ENCODE data around the gene IVNS1ABP. TPM values are rescaled to one million over a fixed set of nuclear protein-coding genes. Genes with fewer than 3 reads are reported as not detected.

IVNS1ABP gene
- total and polyA plus RNA-seq, 2 of the 13 experiments (the other 11 are each of a cell fraction or from before 2014, with no cell fraction given) = 49.1 to 51.7 TPM

- TF ChIP-seq SNAPC4 (CRISPR knock-in tag; IDR thresholded peaks at IDR 0.05) (0 out of 2 replicates have a peak, but pooled peaks have one; percentile 4), RBAK (CRISPR knock-in tag; IDR thresholded peaks at IDR 0.05) (no peak), FOXK1 (CRISPR knock-in tag; IDR thresholded peaks at IDR 0.05; ENCODE audit: borderline replicate concordance, low read depth) (no peak), ZNF710 (CRISPR knock-in tag; IDR thresholded peaks at IDR 0.05; ENCODE audit: borderline replicate concordance) (peak; percentile 23), YY1 (IDR thresholded peaks at IDR 0.05; ENCODE audit: insufficient read depth, insufficient replicate concordance, low read depth, low read length) (no peak), ZNF678 (CRISPR knock-in tag; IDR thresholded peaks at IDR 0.05) (peak; percentile 4; the same call in 1 of the 2 replicates), SP140L (CRISPR knock-in tag; IDR thresholded peaks at IDR 0.05; ENCODE audit: borderline replicate concordance) (peak; percentile 60; the same call in 1 of the 2 replicates), HNRNPH1 (optimal IDR thresholded peaks at IDR 0.05; ENCODE audit: low read depth, low read length) (no peak), THRA (CRISPR knock-in tag; IDR thresholded peaks at IDR 0.05; ENCODE audit: borderline replicate concordance) (no peak), SAP130 (CRISPR knock-in tag; IDR thresholded peaks at IDR 0.05; ENCODE audit: low read depth) (no peak; the same call in 1 of the 2 replicates), JUND (CRISPR knock-in tag; IDR thresholded peaks at IDR 0.05) (no peak), ZC3H4 (CRISPR knock-in tag; IDR thresholded peaks at IDR 0.05; ENCODE audit: borderline replicate concordance) (no peak), MZF1 (CRISPR knock-in tag; IDR thresholded peaks at IDR 0.05; ENCODE audit: borderline replicate concordance) (no peak), NFIB (CRISPR knock-in tag; IDR thresholded peaks at IDR 0.05; ENCODE audit: borderline replicate concordance) (no peak; the same call in 1 of the 2 replicates), GABPB1 (CRISPR knock-in tag; IDR thresholded peaks at IDR 0.05) (peak; percentile 69; the same call in 1 of the 2 replicates), ZNF276 (CRISPR knock-in tag; IDR thresholded peaks at IDR 0.05; ENCODE audit: low read depth) (no peak)
These were observed 645 bp downstream of the IVNS1ABP start (continued) for GRCh38 chr1:185316163-185317033.

All from HepG2 (cell line).